Kidney epithelial cell (primary cell): ENCODE results near the gene PBX2. TPM values are rescaled to one million over a fixed set of nuclear protein-coding genes. Genes with fewer than 3 reads are reported as not detected.

Experiments used
- DNase-seq: peaks from one replicate; pipeline ENCODE4 v3.0.0-alpha.2; 2010; ENCODE audit warnings: low read depth
- H3K27me3 ChIP-seq: 2 replicates; pipeline ENCODE4 v1.6.0; 2011; ENCODE audit warnings: low read length; ENCODE audit not compliant: control insufficient read depth, insufficient read depth
- H3K36me3 ChIP-seq: 2 replicates; pipeline ENCODE4 v1.5.1; 2011; ENCODE audit warnings: low read length; ENCODE audit not compliant: control insufficient read depth, insufficient read depth
- H3K4me3 ChIP-seq: 2 replicates; pipeline ENCODE4 v1.5.1; 2011; ENCODE audit warnings: low read depth, mild to moderate bottlenecking, control low read depth, low read length
- total RNA-seq: library from RNA; depleted of rRNA; stranded (reverse); fragments of >200 nt; gene quantifications from 2 replicates; pipeline ENCODE4 v1.2.3, GENCODE V29; 2015
- TF ChIP-seq, protein P1 (sequence below): IDR thresholded peaks from 2 replicates; pipeline ENCODE4 v1.5.1; 2011; ENCODE audit warnings: mild to moderate bottlenecking, moderate library complexity, low read length, control low read depth, inconsistent platforms; ENCODE audit not compliant: insufficient read depth, poor library complexity, severe bottlenecking

PBX2 gene
- total RNA-seq, 1 donor from 2014 or later = 37.5 TPM

DNA sequence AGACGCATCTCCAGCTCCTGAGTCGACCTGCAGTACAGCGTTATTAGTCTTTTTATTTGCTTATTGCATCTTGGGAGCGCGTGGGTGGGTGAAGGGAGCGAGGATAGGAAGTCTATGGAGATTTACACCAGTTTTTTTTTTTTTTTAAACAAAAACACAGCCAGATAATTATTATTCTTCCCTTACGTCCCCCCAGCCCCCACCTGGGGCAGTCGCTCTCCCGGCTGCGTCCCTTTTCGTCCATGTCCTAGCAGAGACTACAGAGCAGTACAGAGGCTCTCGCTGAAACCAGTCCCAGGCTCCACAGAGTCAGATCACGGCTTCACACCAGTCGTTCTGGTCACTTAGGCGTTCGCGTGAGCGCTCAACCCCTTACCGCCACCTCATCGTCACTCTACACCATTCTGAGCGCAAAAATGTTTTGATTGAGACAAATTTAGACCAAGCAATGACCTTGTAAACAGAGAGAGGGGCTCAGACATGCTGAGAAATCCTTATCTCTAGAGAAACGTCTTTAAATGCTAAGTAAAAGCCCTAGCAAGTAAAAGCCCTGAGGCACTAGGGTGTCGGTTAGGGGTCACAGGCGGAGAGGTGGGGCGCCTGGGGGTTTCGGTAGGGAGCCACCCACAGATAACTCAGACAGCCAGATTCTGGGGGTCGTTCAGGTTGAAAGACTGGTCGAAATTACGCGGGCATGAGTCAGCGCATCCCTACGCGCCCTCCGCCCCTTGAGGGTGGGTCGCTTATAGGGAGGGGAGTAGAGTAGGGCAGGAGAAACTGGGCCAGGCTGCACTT, 37.0 kb downstream of the PBX2 start:
- no peak for DNase-seq
- peaks cover 33% of the 10 kb centered on the region for H3K27me3 ChIP-seq
- TF ChIP-seq, protein P1, sequence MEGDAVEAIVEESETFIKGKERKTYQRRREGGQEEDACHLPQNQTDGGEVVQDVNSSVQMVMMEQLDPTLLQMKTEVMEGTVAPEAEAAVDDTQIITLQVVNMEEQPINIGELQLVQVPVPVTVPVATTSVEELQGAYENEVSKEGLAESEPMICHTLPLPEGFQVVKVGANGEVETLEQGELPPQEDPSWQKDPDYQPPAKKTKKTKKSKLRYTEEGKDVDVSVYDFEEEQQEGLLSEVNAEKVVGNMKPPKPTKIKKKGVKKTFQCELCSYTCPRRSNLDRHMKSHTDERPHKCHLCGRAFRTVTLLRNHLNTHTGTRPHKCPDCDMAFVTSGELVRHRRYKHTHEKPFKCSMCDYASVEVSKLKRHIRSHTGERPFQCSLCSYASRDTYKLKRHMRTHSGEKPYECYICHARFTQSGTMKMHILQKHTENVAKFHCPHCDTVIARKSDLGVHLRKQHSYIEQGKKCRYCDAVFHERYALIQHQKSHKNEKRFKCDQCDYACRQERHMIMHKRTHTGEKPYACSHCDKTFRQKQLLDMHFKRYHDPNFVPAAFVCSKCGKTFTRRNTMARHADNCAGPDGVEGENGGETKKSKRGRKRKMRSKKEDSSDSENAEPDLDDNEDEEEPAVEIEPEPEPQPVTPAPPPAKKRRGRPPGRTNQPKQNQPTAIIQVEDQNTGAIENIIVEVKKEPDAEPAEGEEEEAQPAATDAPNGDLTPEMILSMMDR = no peak

DNA sequence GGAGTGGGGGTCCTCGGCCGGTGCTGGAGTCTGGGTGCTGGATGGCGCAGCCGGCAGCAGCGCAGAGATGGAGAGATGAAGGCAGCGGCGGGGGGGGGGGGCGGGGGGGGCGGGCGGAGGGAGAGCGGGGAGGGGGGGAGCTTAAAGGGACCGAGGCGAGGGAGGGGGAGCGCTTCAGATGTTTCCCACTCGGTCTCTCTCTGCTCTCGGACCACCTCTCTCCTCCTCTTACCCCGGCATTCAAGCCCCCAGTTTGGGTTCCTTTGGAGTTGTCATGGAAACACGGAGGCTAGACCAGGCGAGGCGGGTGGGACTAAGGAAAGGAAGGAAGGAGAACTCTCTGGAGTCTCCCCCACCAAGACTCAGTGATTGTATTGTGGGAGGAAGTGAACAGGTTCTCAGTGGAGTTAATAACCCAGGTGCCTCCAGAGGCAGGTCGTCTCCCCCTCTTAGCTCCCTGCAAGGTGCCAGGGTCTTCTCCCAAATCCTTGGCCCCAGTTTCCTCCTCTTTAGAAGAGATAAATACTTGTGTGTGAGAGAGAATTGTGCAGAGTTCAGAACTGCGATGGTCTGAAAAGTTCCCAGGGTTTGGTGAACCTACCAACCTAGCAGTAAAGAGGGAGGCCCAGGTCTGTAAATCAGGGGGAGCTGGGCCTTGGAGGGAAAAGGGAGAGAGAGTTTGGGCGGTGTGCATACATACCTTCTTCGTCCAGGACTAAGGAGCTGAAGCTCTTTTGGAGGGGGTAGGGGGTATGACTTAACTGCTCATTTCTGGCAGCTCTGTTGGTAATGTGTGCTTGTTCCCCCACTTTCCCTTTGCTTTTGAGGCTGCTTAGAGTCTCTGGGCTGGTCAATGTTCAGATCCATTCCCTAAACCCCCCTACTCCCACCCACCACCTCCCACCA, 37.9 kb downstream of the PBX2 start, which contains the start of gene PRRT1:
Gene PRRT1, minus strand, starts transcription at position 77 of the 906 bp plus-strand sequence. CDS start 112 bp downstream, outside the sequence.
- H3K27me3 ChIP-seq = peaks cover 40% of the 10 kb centered on the region
- no peaks in the 10 kb centered on the region for H3K36me3 ChIP-seq
- DNase-seq = no peak
- H3K4me3 ChIP-seq = peak within 1 kb of the TSS; percentile 61
- TF ChIP-seq, protein P1 = no peak

More for the DNA sequence above, 37.0 kb downstream of the PBX2 start:
- H3K4me3 ChIP-seq = peak overlapping the region; percentile 61
- no peaks in the 10 kb centered on the region for H3K36me3 ChIP-seq

DNA sequence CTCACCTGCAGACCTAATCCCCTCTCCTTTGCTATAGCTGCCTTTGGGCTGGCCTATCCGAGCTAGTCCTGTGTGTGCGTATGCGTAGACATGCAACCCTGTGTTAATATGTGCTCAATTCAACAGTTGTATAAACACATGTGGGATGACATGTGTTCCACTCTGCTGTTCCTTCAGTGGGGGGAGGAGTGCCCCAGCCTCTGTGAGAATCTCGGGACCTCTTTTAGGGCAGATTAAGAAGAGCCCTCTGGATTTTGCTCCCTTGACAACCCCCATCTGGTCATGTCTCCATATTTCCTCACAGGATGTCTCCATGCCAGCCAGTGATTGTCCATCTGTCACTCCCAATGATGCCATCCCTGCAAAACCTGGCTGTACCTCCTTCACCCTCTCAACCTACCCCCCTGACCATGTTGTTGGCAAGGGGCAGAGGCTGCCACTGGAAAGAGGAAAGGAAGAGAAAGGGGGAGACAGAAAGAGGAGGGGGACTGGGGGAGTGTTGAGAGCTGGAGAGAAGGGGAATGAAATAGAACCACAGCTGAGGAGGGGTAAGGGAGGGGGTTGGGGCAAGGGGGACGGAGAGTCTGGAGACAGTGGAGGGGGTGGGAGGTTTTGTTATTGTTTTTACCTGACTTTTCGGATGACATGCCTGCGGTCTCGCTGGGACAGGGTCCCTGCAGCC, 38.7 kb downstream of the PBX2 start:
- Histone ChIP-seq H3K27me3 (peaks cover 40% of the 10 kb centered on the region), H3K4me3 (peak overlapping the region; percentile 8)
- TF ChIP-seq, protein P1 = no peak

DNA sequence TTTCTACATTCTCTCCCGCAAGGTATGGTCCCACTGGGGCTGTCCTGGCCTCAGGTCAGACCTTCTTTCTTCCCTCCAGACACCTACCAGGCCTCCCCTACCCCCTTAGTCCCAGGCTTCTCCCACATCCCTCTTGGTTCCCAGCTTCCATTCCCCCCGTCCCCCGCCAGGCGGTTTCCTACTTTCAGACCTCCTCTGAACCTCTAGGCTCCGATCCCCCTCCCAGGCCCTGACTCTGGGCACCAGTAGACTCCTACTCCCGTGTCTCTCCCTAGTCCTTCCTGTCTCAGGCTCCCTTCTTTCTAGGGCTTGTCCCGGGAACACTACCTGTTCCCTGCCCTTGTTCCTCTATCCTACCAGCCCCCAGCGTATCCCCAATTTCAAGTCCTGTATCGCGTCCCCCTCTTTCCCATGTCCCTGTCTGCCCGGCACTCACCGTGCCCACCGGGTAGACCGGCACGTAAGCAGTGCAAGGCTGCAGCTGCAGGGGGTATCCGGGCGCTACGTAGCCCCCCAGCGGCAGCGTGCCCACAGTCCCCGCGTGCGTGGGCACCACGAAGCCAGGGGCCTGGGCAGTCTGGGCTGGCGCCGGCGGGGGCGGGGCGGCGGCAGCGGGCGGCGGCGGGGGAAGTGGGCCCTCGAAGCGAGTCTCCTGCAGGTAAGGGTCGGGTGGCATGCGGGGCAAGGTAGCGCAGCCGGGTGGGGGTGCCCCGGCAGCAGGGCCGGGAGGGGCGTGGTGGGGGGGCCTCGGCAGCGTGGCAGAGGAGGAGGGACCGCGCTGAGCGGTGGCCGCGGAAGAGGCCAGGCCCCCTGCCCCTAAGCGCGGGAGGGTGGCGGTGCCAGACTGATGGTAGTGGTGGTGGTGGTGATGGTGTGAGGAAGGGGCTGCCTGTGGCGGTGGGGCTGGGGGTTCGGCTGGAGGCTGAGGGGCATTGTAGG, 39.8 kb downstream of the PBX2 start:
- TF ChIP-seq, protein P1 = no peak
- H3K4me3 ChIP-seq = no peak overlapping the region
- peaks cover 40% of the 10 kb centered on the region for H3K27me3 ChIP-seq
- no peak for DNase-seq
- no peaks in the 10 kb centered on the region for H3K36me3 ChIP-seq

More for the DNA sequence above, 38.7 kb downstream of the PBX2 start:
- DNase-seq = no peak
- H3K36me3 ChIP-seq = no peaks in the 10 kb centered on the region
